22Rv1 (cell line): ENCODE measurements around the gene GMDS.

Source experiments
- ZFX ChIP-seq: fragments of 450-650 bp; IDR thresholded peaks from 2 replicates; pipeline ENCODE4 v1.6.1; 2017; ENCODE audit warnings: antibody characterized with exemption, borderline replicate concordance
- TF ChIP-seq, protein P1 (sequence below): fragments of 450-650 bp; IDR thresholded peaks from 2 replicates; pipeline ENCODE4 v1.5.1; 2017; ENCODE audit warnings: mild to moderate bottlenecking

DNA sequence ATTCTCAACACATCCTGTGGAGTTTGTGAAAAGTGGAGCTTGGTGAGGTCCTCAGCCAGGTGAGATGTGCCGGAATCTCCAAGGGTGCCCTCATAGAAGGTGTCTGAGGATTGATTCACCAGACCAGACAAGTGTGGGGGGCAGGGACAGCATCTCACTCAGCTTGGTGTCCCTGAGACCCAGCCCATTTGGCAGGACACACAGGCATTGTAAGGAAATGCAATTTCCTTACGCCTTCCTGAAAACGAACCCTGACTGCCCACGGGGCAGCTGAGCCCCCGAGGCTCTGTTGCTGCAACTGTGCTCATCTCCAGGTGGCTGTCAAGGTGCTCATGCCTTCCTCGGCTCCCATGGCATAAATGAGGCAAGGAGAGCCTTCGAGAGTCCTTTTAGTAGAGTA lies 602.3 kb downstream of the GMDS start:
- TF ChIP-seq, protein P1, sequence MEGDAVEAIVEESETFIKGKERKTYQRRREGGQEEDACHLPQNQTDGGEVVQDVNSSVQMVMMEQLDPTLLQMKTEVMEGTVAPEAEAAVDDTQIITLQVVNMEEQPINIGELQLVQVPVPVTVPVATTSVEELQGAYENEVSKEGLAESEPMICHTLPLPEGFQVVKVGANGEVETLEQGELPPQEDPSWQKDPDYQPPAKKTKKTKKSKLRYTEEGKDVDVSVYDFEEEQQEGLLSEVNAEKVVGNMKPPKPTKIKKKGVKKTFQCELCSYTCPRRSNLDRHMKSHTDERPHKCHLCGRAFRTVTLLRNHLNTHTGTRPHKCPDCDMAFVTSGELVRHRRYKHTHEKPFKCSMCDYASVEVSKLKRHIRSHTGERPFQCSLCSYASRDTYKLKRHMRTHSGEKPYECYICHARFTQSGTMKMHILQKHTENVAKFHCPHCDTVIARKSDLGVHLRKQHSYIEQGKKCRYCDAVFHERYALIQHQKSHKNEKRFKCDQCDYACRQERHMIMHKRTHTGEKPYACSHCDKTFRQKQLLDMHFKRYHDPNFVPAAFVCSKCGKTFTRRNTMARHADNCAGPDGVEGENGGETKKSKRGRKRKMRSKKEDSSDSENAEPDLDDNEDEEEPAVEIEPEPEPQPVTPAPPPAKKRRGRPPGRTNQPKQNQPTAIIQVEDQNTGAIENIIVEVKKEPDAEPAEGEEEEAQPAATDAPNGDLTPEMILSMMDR, result no peak
- no peak for TF ChIP-seq ZFX
